Measurements from ENCODE around the gene PARD3B.

PARD3B gene

GRCh38 chr2:204744506-204744905 is 199.2 kb downstream of the PARD3B start:
- Histone ChIP-seq H3K9me3 (no peaks in the 10 kb centered on the region), H3K27ac (no peak overlapping the region), H3K4me1 (ENCODE audit: control insufficient read depth in 1 of 2, insufficient read depth in 1 of 2, low read depth in 1 of 2, low read length in 1 of 2) (no peaks in the 10 kb centered on the region), H3K27me3 (no peaks in the 10 kb centered on the region), H3K4me3 (ENCODE audit: low read depth in 1 of 2, low read length in 1 of 2) (no peak overlapping the region), H3K36me3 (no peaks in the 10 kb centered on the region)
- no peak for TF ChIP-seq CTCF (IDR thresholded peaks at IDR 0.05)

GRCh38 chr2:204748286-204748685 is 203.0 kb downstream of the PARD3B start:
- no peak for TF ChIP-seq CTCF (IDR thresholded peaks at IDR 0.05)
- Histone ChIP-seq H3K4me1 (ENCODE audit: control insufficient read depth in 1 of 2, insufficient read depth in 1 of 2, low read depth in 1 of 2, low read length in 1 of 2) (no peaks in the 10 kb centered on the region), H3K4me3 (ENCODE audit: low read depth in 1 of 2, low read length in 1 of 2) (no peak overlapping the region), H3K9me3 (no peaks in the 10 kb centered on the region), H3K36me3 (no peaks in the 10 kb centered on the region), H3K27me3 (no peaks in the 10 kb centered on the region), H3K27ac (no peak overlapping the region)

- Histone ChIP-seq H3K27ac (no peak overlapping the region), H3K9me3 (no peaks in the 10 kb centered on the region), H3K27me3 (no peaks in the 10 kb centered on the region), H3K4me3 (ENCODE audit: low read depth in 1 of 2, low read length in 1 of 2) (no peak overlapping the region), H3K4me1 (ENCODE audit: control insufficient read depth in 1 of 2, insufficient read depth in 1 of 2, low read depth in 1 of 2, low read length in 1 of 2) (no peaks in the 10 kb centered on the region), H3K36me3 (no peaks in the 10 kb centered on the region)
- TF ChIP-seq CTCF (IDR thresholded peaks at IDR 0.05), result no peak
These were observed 204.0 kb downstream of the PARD3B start for GRCh38 chr2:204749319-204749718.

GRCh38 chr2:204750389-204750788 is 205.1 kb downstream of the PARD3B start:
- Histone ChIP-seq H3K27me3 (no peaks in the 10 kb centered on the region), H3K36me3 (no peaks in the 10 kb centered on the region), H3K4me3 (ENCODE audit: low read depth in 1 of 2, low read length in 1 of 2) (no peak overlapping the region), H3K4me1 (ENCODE audit: control insufficient read depth in 1 of 2, insufficient read depth in 1 of 2, low read depth in 1 of 2, low read length in 1 of 2) (no peaks in the 10 kb centered on the region), H3K9me3 (no peaks in the 10 kb centered on the region), H3K27ac (no peak overlapping the region)
- TF ChIP-seq CTCF (IDR thresholded peaks at IDR 0.05), result no peak

GRCh38 chr2:204751472-204751871 is 206.2 kb downstream of the PARD3B start:
- no peak overlapping the region for H3K4me3 ChIP-seq (ENCODE audit: low read depth in 1 of 2, low read length in 1 of 2)

More at GRCh38 chr2:204751472-204751871, 206.2 kb downstream of the PARD3B start:
- H3K4me1 ChIP-seq (ENCODE audit: control insufficient read depth in 1 of 2, insufficient read depth in 1 of 2, low read depth in 1 of 2, low read length in 1 of 2), result no peaks in the 10 kb centered on the region
- no peak overlapping the region for H3K27ac ChIP-seq
- H3K27me3 ChIP-seq, result no peaks in the 10 kb centered on the region
- no peak for TF ChIP-seq CTCF (IDR thresholded peaks at IDR 0.05)
- no peaks in the 10 kb centered on the region for H3K9me3 ChIP-seq
- H3K36me3 ChIP-seq, result no peaks in the 10 kb centered on the region
